ENCODE data around the gene NACA2.
"Not testable (repeated sequence)": the region's sequence is repeated elsewhere in the genome, so short reads cannot be mapped to it uniquely, and the experiment has no call there.

Gene NACA2

GRCh38 chr17:61581611-61582349 lies 9.2 kb downstream of the NACA2 start:
- no peak overlapping the region for H3K4me3 ChIP-seq (ENCODE audit: low read depth in 1 of 2, low read length in 2 of 2)
- no peaks in the 10 kb centered on the region for H3K9me3 ChIP-seq (ENCODE audit: control insufficient read depth in 1 of 2, low read length in 2 of 2)
- no peaks in the 10 kb centered on the region for H3K36me3 ChIP-seq (ENCODE audit: control insufficient read depth in 1 of 2, insufficient read depth in 2 of 2, low read length in 2 of 2)
- no peak overlapping the region for H3K9ac ChIP-seq (ENCODE audit: low read depth in 1 of 2, low read length in 2 of 2)
- H3K27ac ChIP-seq (ENCODE audit: low read depth, low read length), result no peak overlapping the region
- H3K4me1 ChIP-seq (ENCODE audit: control insufficient read depth in 1 of 2, insufficient read depth in 2 of 2, low read length in 2 of 2), result no peaks in the 10 kb centered on the region
- H3K27me3 ChIP-seq (ENCODE audit: control insufficient read depth in 1 of 2, insufficient read depth in 2 of 2, low read length in 2 of 2), result peaks cover 3 to 16% of the 10 kb centered on the region in 2 donors

GRCh38 chr17:61580502-61580901 lies 10.5 kb downstream of the NACA2 start:
- no peak overlapping the region for H3K9ac ChIP-seq (ENCODE audit: low read depth in 1 of 2, low read length in 2 of 2)
- H3K4me3 ChIP-seq (ENCODE audit: low read depth in 1 of 2, low read length in 2 of 2), result no peak overlapping the region
- no peaks in the 10 kb centered on the region for H3K36me3 ChIP-seq (ENCODE audit: control insufficient read depth in 1 of 2, insufficient read depth in 2 of 2, low read length in 2 of 2)
- no peaks in the 10 kb centered on the region for H3K9me3 ChIP-seq (ENCODE audit: control insufficient read depth in 1 of 2, low read length in 2 of 2)
- no peaks in the 10 kb centered on the region for H3K4me1 ChIP-seq (ENCODE audit: control insufficient read depth in 1 of 2, insufficient read depth in 2 of 2, low read length in 2 of 2)
- no peak overlapping the region for H3K27ac ChIP-seq (ENCODE audit: low read depth, low read length)
- peaks cover 3 to 16% of the 10 kb centered on the region in 2 donors for H3K27me3 ChIP-seq (ENCODE audit: control insufficient read depth in 1 of 2, insufficient read depth in 2 of 2, low read length in 2 of 2)

GRCh38 chr17:61579961-61580360 lies 11.1 kb downstream of the NACA2 start:
- no peaks in the 10 kb centered on the region for H3K9me3 ChIP-seq (ENCODE audit: control insufficient read depth in 1 of 2, low read length in 2 of 2)
- H3K27ac ChIP-seq (ENCODE audit: low read depth, low read length), result no peak overlapping the region
- no peaks in the 10 kb centered on the region for H3K36me3 ChIP-seq (ENCODE audit: control insufficient read depth in 1 of 2, insufficient read depth in 2 of 2, low read length in 2 of 2)
- no peak overlapping the region for H3K9ac ChIP-seq (ENCODE audit: low read depth in 1 of 2, low read length in 2 of 2)
- no peak overlapping the region for H3K4me3 ChIP-seq (ENCODE audit: low read depth in 1 of 2, low read length in 2 of 2)
- H3K4me1 ChIP-seq (ENCODE audit: control insufficient read depth in 1 of 2, insufficient read depth in 2 of 2, low read length in 2 of 2), result no peaks in the 10 kb centered on the region
- H3K27me3 ChIP-seq (ENCODE audit: control insufficient read depth in 1 of 2, insufficient read depth in 2 of 2, low read length in 2 of 2), result peaks cover 3 to 16% of the 10 kb centered on the region in 2 donors

GRCh38 chr17:61579347-61579746 lies 11.7 kb downstream of the NACA2 start:
- Histone ChIP-seq H3K27ac (ENCODE audit: low read depth, low read length) (no peak overlapping the region), H3K4me3 (ENCODE audit: low read depth in 1 of 2, low read length in 2 of 2) (no peak overlapping the region)

GRCh38 chr17:61578645-61579044 lies 12.4 kb downstream of the NACA2 start:
- no peaks in the 10 kb centered on the region for H3K36me3 ChIP-seq (ENCODE audit: control insufficient read depth in 1 of 2, insufficient read depth in 2 of 2, low read length in 2 of 2)
- H3K9me3 ChIP-seq (ENCODE audit: control insufficient read depth in 1 of 2, low read length in 2 of 2), result no peaks in the 10 kb centered on the region
- H3K27ac ChIP-seq (ENCODE audit: low read depth, low read length), result no peak overlapping the region
- H3K4me1 ChIP-seq (ENCODE audit: control insufficient read depth in 1 of 2, insufficient read depth in 2 of 2, low read length in 2 of 2), result no peaks in the 10 kb centered on the region
- H3K27me3 ChIP-seq (ENCODE audit: control insufficient read depth in 1 of 2, insufficient read depth in 2 of 2, low read length in 2 of 2), result peaks cover 3 to 16% of the 10 kb centered on the region in 2 donors
- no peak overlapping the region for H3K9ac ChIP-seq (ENCODE audit: low read depth in 1 of 2, low read length in 2 of 2)
- no peak overlapping the region for H3K4me3 ChIP-seq (ENCODE audit: low read depth in 1 of 2, low read length in 2 of 2)

More at GRCh38 chr17:61579347-61579746, 11.7 kb downstream of the NACA2 start:
- H3K27me3 ChIP-seq (ENCODE audit: control insufficient read depth in 1 of 2, insufficient read depth in 2 of 2, low read length in 2 of 2), result peaks cover 3 to 16% of the 10 kb centered on the region in 2 donors
- H3K4me1 ChIP-seq (ENCODE audit: control insufficient read depth in 1 of 2, insufficient read depth in 2 of 2, low read length in 2 of 2), result no peaks in the 10 kb centered on the region
- H3K36me3 ChIP-seq (ENCODE audit: control insufficient read depth in 1 of 2, insufficient read depth in 2 of 2, low read length in 2 of 2), result no peaks in the 10 kb centered on the region
- no peaks in the 10 kb centered on the region for H3K9me3 ChIP-seq (ENCODE audit: control insufficient read depth in 1 of 2, low read length in 2 of 2)
- no peak overlapping the region for H3K9ac ChIP-seq (ENCODE audit: low read depth in 1 of 2, low read length in 2 of 2)

- H3K4me3 ChIP-seq (ENCODE audit: low read depth in 1 of 2, low read length in 2 of 2), result no peak overlapping the region
- H3K9me3 ChIP-seq (ENCODE audit: control insufficient read depth in 1 of 2, low read length in 2 of 2), result no peaks in the 10 kb centered on the region
- no peak overlapping the region for H3K27ac ChIP-seq (ENCODE audit: low read depth, low read length)
- H3K9ac ChIP-seq (ENCODE audit: low read depth in 1 of 2, low read length in 2 of 2), result no peak overlapping the region
- no peaks in the 10 kb centered on the region for H3K4me1 ChIP-seq (ENCODE audit: control insufficient read depth in 1 of 2, insufficient read depth in 2 of 2, low read length in 2 of 2)
- peaks cover 3 to 16% of the 10 kb centered on the region in 2 donors for H3K27me3 ChIP-seq (ENCODE audit: control insufficient read depth in 1 of 2, insufficient read depth in 2 of 2, low read length in 2 of 2)
- H3K36me3 ChIP-seq (ENCODE audit: control insufficient read depth in 1 of 2, insufficient read depth in 2 of 2, low read length in 2 of 2), result no peaks in the 10 kb centered on the region
Observed at GRCh38 chr17:61575983-61576382, 15.0 kb downstream of the NACA2 start.

GRCh38 chr17:61575352-61575975 lies 15.6 kb downstream of the NACA2 start:
- H3K36me3 ChIP-seq (ENCODE audit: control insufficient read depth in 1 of 2, insufficient read depth in 2 of 2, low read length in 2 of 2), result no peaks in the 10 kb centered on the region
- no peaks in the 10 kb centered on the region for H3K9me3 ChIP-seq (ENCODE audit: control insufficient read depth in 1 of 2, low read length in 2 of 2)
- H3K4me1 ChIP-seq (ENCODE audit: control insufficient read depth in 1 of 2, insufficient read depth in 2 of 2, low read length in 2 of 2), result no peaks in the 10 kb centered on the region
- no peak overlapping the region for H3K4me3 ChIP-seq (ENCODE audit: low read depth in 1 of 2, low read length in 2 of 2)
- no peak overlapping the region for H3K9ac ChIP-seq (ENCODE audit: low read depth in 1 of 2, low read length in 2 of 2)
- peaks cover 3 to 13% of the 10 kb centered on the region in 2 donors for H3K27me3 ChIP-seq (ENCODE audit: control insufficient read depth in 1 of 2, insufficient read depth in 2 of 2, low read length in 2 of 2)
- H3K27ac ChIP-seq (ENCODE audit: low read depth, low read length), result no peak overlapping the region

GRCh38 chr17:61574542-61575351 lies 16.3 kb downstream of the NACA2 start:
- Histone ChIP-seq H3K36me3 (ENCODE audit: control insufficient read depth in 1 of 2, insufficient read depth in 2 of 2, low read length in 2 of 2) (no peaks in the 10 kb centered on the region), H3K9ac (ENCODE audit: low read depth in 1 of 2, low read length in 2 of 2) (no peak overlapping the region), H3K4me3 (ENCODE audit: low read depth in 1 of 2, low read length in 2 of 2) (no peak overlapping the region), H3K9me3 (ENCODE audit: control insufficient read depth in 1 of 2, low read length in 2 of 2) (peaks cover 0 to 2% of the 10 kb centered on the region in 2 donors), H3K27me3 (ENCODE audit: control insufficient read depth in 1 of 2, insufficient read depth in 2 of 2, low read length in 2 of 2) (peaks cover under 1 to 6% of the 10 kb centered on the region in 2 donors), H3K27ac (ENCODE audit: low read depth, low read length) (no peak overlapping the region), H3K4me1 (ENCODE audit: control insufficient read depth in 1 of 2, insufficient read depth in 2 of 2, low read length in 2 of 2) (no peaks in the 10 kb centered on the region)

- not testable (repeated sequence) for H3K27me3 ChIP-seq (ENCODE audit: control insufficient read depth in 1 of 2, insufficient read depth in 2 of 2, low read length in 2 of 2)
Observed at GRCh38 chr17:61572547-61572946, 18.5 kb downstream of the NACA2 start.

GRCh38 chr17:61571624-61572023 lies 19.4 kb downstream of the NACA2 start:
- no peaks in the 10 kb centered on the region for H3K4me1 ChIP-seq (ENCODE audit: control insufficient read depth in 1 of 2, insufficient read depth in 2 of 2, low read length in 2 of 2)
- no peak overlapping the region for H3K4me3 ChIP-seq (ENCODE audit: low read depth in 1 of 2, low read length in 2 of 2)
- H3K27ac ChIP-seq (ENCODE audit: low read depth, low read length), result no peak overlapping the region
- H3K27me3 ChIP-seq (ENCODE audit: control insufficient read depth in 1 of 2, insufficient read depth in 2 of 2, low read length in 2 of 2), result no peaks in the 10 kb centered on the region
- H3K9ac ChIP-seq (ENCODE audit: low read depth in 1 of 2, low read length in 2 of 2), result no peak overlapping the region
- no peaks in the 10 kb centered on the region for H3K36me3 ChIP-seq (ENCODE audit: control insufficient read depth in 1 of 2, insufficient read depth in 2 of 2, low read length in 2 of 2)
- peaks cover 0 to 2% of the 10 kb centered on the region in 2 donors for H3K9me3 ChIP-seq (ENCODE audit: control insufficient read depth in 1 of 2, low read length in 2 of 2)

More at GRCh38 chr17:61572547-61572946, 18.5 kb downstream of the NACA2 start:
- H3K27ac ChIP-seq (ENCODE audit: low read depth, low read length); H3K9ac ChIP-seq (ENCODE audit: low read depth in 1 of 2, low read length in 2 of 2); H3K4me3 ChIP-seq (ENCODE audit: low read depth in 1 of 2, low read length in 2 of 2); H3K9me3 ChIP-seq (ENCODE audit: control insufficient read depth in 1 of 2, low read length in 2 of 2); H3K4me1 ChIP-seq (ENCODE audit: control insufficient read depth in 1 of 2, insufficient read depth in 2 of 2, low read length in 2 of 2); H3K36me3 ChIP-seq (ENCODE audit: control insufficient read depth in 1 of 2, insufficient read depth in 2 of 2, low read length in 2 of 2): not testable (repeated sequence)
